HG03432 (cell line): ENCODE data around the gene PHF20.
"Not testable (repeated sequence)": the region's sequence is repeated elsewhere in the genome, so short reads cannot be mapped to it uniquely, and the experiment has no call there.

Experiments
- ATAC-seq: cut with Tn5 transposase; IDR thresholded peaks from one replicate; pipeline ENCODE4 v1.9.1; 2021; ENCODE audit warnings: mild to moderate bottlenecking, moderate library complexity; ENCODE audit not compliant: unreplicated experiment

Gene PHF20

DNA sequence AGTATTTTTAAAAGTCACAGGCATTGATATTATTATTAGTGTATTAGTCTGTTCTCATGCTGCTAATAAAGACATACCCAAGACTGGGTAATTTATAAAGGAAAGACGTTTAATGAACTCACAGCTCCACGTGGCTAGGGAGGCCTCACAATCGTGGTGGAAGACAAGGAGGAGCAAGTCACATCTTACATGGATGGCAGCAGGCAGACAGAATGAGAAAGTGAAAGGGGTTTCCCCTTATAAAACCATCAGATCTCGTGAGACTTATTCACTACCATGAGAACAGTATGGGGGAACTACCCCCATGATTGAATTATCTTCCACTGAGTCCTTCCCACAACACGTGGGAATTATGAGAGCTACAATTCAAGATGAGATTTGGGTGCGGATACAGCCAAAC, 187.5 kb downstream of the PHF20 start:
- ATAC-seq: not testable (repeated sequence)

DNA sequence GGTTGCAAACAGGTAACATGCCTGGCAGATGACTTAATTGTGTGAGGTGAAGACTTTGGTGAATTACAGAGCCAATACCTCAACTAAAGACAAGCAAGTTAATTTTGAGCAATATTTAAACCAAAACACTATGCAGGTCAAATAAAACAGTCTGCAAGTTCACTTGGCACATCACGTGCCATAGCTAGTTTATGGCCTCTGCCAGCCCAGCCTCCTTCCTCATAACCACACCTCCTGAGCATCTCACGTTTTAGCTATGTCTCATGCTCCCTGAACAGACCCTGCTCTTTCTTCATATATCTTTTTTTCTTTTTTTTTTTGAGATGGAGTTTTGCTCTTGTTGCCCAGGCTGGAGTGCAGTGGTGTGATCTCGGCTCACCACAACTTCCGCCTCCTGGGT, 192.1 kb downstream of the PHF20 start:
- ATAC-seq: no peak

DNA sequence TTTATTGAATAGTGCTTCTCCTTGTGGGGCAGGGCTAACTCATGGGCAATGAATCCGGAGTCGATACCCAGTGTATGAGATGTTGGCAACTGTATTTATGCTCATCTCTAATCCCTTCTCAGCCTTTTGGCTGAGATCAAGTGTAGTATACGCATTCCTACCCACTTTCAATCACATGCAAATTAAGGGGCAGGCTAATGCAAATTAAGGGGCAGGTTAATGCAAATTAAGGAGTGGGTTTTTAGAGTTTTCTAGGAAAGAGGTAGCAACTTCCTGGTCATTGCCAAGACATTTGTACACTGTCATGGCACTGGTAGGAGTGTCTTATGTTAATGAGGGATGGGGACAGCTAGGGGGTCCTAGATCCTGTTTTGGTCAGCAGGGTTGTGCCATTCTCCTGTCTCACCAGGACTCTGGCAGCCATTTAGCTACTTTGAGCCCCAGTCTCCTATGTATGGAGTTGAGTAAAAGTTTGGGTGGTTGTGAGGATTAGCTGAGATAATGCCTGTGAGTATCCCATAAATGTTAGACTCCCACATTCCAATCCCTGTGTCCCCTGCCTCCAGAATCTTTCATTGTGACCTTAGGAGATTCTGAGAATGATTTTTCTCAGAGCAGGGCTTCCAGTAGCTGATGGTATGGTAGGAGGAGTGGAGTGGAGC, 196.3 kb downstream of the PHF20 start, which contains the start of gene CNBD2:
Gene CNBD2, plus strand, starts transcription at position 612 of the 662 bp plus-strand sequence. CDS start 173 bp downstream, outside the sequence.
- no peak for ATAC-seq

DNA sequence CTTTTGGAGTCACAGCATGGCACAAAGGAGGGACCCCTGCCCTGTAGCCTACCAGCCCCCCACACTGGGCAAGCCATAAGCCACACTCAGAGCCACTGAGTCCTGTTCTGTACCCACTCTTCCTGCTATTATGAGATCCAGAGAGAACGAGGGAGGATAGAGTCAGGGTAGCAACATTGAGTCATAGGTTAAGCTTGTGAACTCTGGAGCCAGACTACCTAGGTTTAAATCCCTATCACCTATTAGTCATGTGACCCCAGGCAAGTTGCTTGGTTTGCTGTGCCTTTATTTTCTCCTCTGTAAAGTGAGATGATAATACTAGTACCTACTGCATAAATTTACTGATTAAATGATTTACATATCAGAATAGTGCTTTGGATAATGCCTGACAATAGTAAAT, 197.1 kb downstream of the PHF20 start:
- no peak for ATAC-seq

DNA sequence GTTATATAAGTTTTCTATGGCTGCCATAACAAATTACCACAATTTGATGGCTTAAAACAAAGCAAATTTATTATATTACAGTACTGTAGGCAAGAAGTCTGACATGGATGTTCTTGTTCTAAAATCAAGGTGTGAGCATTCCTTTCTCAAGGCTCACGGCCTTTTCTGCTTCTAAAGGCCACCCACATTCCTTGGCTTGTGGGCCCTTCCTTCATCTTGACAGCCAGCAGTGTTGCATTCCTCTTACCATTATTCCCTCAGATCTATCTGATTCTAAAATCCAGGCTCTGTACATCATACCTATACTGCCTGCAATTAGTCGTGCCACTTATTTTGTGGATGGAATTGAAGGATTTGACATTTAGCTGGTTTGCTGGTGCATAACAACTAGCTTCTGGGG, 200.2 kb downstream of the PHF20 start:
- ATAC-seq: no peak

DNA sequence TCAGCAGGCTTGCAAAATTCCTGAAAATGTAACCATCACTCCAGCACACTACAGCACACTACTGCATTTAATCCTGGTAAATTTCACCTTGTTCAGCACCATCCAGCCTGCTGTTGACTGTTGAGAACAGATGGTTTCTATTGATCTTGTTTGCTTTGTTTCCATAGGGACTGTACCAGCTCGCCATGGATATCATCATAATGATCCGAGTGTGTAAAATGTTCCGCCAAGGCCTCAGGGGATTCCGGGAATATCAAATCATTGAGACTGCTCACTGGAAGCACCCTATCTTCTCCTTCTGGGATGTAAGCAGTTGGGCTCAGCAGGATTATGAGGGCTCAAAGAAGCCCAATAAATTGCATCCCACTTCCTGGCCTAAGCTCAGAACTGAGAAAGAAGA, 200.6 kb downstream of the PHF20 start:
- no peak for ATAC-seq

DNA sequence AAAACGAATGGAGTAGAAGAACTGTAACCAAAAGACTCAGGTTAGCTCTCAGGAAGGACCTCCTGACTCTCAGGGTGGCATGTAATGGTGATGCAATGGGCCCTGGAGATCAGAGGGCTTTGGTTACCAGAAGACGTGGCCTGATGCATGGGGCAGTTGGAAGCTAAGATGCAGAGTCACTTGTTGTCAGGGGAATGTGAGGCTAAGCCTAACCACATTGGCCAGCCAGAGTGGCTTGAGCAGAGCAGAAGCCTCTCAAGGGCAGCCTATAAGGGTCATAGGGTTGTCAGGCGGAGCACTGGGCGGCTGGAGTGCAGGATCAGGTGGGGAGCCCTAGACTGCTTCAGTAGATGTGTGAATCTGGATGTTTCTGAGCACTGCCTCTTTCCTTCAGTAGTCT, 202.4 kb downstream of the PHF20 start:
- no peak for ATAC-seq

DNA sequence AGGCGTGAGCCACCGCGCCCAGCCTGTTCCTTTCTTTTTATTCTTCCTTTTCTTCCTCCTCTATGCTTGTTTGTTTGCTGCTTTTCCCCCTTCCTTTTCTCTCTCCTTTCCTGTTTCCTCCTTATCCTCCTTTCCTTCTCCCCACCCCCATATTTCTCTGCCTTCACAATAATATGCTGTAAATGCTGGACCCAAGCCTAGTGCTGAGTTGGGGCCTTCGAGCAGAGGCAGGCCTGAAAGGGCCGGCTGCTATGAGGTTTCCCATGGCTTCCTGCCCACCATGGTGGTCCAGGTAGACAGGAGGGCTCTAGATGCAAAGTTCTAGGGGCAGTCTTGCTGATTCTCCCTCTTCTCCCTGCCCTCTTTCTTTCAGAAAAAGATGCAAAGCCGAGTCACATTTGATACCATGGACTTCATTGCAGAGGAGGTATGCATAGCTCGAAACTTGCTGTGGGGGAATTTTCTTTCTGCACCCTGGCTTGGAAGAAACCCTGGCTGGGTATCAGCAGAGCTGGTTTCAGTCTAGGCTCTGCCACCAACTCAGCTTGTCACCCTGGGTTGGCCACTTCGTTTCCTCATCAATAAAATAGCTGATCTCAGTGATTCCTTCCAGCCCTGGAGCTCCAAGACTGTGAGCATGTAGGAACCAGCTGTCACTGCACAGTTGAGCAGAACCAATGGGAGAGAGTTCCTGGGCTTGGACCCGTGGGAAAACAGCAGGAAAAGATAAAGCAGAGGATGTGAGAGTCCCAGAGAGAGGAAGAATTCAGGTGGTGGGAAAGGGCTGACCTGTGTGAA, 204.0 kb downstream of the PHF20 start:
- ATAC-seq: no peak

DNA sequence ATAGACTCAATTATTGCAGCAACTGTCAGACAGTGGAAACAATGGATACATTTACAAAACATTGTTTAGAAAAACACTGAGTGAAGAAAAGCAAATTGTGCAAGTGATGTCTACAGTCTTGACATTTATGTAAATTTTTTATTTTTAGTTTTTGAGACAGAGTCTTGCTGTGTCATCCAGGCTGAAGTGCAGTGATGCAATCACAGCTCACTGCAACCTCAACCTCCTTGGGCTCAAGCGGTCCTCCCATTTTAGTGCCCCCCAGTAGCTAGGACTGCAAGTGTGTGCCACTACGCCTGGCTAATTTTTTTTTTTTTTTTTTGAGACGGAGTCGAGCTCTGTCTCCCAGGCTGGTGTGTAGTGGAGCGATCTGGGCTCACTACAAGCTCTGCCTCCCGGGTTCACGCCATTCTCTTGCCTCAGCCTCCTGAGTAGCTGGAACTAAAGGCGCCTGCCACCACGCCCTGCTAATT, 206.3 kb downstream of the PHF20 start:
- ATAC-seq: no peak

DNA sequence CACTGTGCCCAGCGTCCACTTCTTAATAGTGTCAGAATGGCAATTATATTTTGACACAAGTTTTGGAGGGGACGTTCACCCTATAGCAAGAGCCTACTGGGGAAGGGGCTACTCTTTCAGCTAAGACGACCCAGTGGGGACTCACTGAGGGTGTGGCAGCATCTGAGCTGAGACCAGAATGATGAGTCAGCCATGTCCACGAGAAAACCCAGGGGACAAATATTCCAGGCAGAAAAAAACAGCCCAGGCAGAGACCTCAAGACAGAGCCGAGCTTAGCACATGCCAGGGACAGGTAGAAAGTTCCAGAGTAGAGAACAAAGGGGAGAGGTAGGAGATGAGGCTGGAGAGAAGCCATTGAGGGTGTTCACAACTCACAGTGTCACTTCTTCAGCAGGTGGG, 207.7 kb downstream of the PHF20 start:
- no peak for ATAC-seq

DNA sequence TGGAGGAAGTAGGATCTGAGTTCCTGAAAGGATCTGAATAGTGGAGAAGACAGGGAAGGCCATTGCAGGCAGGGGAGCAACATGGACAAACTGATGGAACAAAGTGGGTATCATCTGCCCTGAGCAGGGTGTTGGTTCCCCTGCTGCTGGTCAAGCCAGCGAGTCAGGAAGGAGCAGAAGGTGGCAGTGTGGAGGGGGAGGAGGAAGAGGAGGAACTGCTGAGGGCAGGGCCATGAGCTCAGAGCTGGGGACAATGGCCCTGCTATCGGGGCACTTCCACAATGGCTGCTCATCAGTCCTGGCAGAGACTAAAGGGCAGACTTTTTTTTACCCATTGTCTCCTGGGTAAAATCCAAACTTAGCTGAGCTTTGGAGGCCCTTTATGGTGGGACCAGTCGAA, 210.2 kb downstream of the PHF20 start:
- ATAC-seq: no peak

DNA sequence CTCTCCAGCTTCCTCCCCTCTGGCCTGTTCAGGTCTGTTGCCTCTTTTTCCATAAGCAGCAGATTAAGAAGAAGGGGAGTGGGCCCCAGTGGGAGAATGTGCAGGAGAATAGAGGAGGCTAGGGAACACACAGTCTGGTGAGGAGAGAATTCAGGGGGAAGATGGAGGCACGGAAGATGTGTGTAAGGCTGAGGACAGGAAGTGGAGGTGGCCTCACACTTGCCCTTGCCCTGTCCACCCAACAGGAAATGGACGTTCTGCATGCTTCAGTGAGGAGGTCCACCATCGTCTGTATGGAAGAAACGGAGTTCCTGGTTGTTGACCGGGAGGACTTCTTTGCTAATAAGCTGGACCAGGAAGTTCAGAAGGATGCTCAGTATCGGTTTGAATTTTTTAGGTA, 212.6 kb downstream of the PHF20 start:
- ATAC-seq: no peak

DNA sequence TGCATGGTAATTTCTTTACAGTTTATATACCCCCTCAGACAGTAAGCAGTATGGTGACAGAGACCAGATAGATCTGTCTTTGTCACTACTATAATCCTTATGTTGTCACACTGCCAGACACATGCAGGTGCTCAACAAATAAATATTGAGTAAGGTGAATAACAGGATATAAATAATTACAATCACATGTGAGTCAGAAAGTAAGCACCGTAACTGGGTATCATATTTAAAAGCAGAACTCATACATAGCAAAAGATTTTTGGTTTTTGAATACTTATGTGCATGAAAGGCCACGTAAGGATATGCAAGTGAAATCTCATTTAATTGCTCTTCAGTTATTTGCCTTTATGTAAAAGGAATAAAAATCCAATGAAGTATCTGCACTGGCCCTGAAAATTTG, 214.0 kb downstream of the PHF20 start:
- no peak for ATAC-seq

DNA sequence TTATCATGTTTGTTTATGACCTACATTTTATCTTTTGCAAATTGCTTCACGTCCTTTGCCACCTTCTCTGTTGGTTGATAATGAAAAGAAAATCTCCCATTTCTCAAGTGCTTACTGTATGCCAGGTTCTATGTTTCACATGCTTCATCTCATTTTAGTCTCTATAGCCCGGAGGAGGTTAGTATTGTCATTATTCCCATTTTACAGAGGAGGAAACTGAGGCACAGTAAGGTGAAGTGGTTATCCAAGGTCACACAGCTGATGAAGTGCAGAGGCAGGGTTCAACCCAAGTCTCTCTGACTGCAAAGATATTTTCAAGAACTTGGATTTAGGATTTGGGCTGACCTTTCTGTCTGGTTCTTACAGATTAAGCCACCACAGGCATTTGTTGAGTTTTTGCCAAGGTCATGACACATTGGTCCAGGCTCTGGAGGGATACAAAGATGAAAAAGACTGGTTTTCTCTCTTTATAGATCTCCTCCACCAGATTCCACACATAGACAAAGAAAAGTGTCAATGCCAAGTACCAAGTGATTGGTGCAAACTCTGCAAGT, 217.2 kb downstream of the PHF20 start:
- no peak for ATAC-seq

DNA sequence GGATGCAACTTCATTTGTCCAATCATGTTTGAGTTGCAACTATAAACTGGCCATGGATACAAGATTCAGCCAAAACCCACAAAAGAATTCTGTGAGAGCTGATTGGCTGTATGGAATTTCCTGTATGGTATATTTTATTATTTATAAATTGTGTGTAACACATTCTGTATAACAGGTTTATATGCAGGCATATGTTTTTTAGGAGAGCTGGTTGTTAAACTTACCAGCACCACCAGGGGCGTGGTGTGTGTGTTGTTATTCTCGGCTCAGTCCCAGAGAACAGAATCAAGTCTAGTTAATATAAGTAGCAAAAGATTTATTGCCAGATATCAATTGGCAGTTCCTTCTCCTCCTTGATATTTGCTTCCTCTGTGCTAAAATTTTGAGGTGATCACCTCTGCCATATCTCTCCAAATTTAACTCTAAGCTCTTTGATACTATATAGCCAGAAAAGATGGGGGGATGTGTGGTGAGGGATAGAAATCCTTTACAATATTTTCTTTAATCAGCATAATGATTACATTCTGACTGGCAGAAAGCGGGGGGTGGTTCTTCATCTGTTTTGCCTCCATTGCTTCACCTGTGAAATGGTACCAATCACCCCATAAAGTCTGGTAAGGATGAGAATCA, 219.4 kb downstream of the PHF20 start:
- no peak for ATAC-seq

DNA sequence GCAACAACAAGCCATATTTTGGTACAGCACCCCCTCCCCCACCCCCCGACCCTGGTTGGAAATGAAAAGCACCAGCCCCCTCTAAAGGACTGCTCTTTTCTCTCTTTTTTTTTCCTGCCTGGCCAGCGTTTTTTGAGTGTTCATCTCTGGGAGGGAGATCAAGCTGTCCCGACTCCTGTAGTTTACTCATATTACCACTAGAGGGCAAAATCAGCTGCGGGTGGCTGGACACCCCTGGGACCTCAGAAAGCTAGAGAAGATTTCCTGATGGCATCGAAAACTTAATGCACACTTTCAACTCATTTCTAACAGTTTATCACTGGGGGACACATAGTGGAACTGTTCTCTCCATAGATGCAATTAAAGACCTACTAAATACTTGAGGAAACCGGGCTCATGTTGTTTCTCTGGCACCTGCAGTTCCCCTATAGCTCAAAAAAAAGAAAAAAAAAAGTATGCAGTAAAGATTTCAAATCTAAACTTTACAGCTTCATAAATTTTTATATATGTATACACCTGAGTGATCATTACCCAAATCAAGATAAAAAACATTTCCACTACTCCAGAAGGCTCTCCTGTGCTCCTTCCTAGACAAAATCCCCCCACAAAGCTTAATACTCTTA, 221.0 kb downstream of the PHF20 start:
- no peak for ATAC-seq

DNA sequence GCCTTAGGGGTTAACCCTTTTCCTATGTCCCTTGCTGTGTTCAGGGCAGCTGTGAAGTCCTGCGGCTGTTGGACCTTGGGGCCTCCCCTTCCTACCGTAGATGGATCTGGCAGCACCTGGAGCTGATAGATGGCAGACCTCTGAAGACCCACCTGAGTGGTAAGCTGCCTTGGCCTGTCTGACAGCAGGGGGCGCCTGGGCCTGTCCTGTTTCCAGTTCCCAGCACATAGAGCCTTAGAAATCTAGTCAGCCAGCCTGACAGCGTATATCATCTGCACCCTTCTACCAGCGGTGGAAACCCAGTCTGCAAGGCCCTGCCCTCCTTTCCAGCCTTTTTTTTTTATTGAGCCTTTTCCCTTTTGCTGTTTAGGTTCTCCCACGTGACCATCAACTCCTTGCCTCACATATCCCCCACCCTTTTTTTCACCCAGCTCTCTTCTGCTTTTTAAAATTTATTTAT, 223.2 kb downstream of the PHF20 start:
- no peak for ATAC-seq

DNA sequence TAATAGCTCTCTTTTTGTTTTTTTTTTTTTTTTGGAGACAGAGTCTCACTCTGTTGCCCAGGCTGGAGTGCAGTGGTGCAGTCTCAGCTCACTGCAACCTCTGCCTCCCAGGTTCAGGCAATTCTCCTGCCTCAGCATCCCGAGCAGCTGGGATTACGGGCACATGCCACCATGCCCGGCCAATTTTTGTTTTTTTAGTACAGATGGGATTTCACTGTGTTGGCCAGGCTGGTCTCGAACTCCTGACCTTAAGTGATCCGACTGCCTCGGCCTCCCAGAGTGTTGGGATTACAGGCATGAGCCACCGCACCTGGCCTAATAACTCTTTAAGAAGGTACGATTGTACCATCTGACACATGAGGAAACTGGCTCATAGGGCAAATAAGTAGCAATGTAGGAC, 224.7 kb downstream of the PHF20 start:
- ATAC-seq: not testable (repeated sequence)
